Raji (cell line): ENCODE data around the gene CACNB2.

Experiments used
- POLR2A ChIP-seq: IDR thresholded peaks from 2 replicates; pipeline ENCODE4 v1.6.1; 2011; ENCODE audit warnings: low read depth, low read length, control low read depth; ENCODE audit not compliant: insufficient read depth

The CACNB2 gene

GRCh38 chr10:18140149-18140956, at the start of gene CACNB2:
CACNB2 (plus strand) TSS chr10:18140424.
- TF ChIP-seq POLR2A: no peak

DNA sequence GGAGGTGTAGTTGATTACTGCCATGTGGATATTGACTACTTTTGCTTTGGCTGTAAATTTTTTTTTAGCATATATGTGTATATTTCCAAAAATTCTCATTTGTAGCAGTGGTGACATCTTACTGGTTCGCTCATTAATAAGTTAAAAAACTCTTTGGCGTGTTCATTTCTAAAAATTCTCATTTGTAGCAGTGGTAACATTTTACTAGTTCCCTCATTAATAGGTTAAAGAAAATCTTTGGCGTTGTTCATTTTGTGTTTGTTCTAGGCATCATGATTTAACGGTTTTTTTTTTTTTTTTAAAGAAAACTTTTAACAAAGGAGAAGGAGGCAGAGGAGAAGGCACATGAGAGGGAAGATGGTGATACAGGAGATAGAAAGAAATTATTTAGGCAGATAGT, 45.9 kb upstream of the CACNB2 start:
- no peak for TF ChIP-seq POLR2A

DNA sequence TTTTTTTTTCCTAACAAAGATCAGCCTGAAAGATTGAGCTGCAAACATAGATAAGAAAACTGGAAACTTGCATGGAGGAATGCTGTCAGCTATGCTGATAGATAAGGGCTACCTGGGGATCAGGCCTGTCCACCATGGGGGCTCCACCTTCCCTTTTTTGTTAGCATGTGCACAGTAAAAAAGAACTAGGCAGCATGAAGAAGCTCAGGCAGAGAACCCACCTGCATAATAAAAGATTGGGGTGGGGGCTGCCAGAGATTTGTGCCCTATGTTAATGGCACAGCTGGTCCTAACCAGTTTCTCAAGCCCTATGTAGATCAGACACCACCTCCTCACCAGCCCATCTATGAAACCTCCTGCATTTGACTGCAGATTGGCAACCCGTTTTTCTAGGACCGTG, 45.4 kb upstream of the CACNB2 start:
- no peak for TF ChIP-seq POLR2A

DNA sequence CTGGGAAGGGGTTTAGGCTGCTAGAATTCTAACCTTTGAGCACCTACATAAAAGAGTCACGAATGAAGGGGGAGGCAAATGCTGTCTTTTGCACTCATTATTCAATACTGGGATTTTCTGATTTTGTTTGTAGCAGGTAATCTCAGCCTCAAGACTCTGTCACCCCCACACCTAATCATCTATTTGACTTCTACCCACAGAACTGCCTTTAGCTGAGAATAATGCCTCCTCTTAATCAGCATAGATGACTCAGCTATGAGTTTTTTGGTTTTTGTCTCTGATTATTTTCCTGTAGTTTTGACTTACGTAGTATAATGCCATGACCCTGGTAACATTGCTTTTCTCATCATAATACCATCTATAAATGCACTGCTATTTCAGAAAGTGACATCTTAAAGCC, 42.7 kb upstream of the CACNB2 start:
- TF ChIP-seq POLR2A: no peak

GRCh38 chr10:18098201-18098600, 42.0 kb upstream of the CACNB2 start:
- TF ChIP-seq POLR2A: no peak

GRCh38 chr10:18099415-18099814, 40.8 kb upstream of the CACNB2 start:
- TF ChIP-seq POLR2A: no peak

DNA sequence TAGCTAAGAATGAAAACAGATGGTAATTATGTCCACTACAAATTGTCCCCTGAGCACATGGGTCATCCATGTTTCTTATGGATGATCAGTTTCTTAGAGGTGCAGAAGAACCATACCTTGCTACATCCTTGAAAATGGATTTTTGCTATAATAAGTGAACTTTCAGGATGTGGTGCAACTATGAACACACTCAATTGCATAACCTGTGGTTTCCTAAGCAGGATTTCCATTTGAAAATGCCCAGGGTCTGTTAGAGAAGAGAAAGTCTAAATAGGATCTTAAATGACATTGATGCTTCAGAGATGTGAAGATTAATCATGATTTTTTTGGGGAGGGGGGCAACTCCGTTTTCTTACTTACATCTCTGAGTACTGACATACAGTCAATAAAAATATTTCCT, 39.6 kb upstream of the CACNB2 start:
- TF ChIP-seq POLR2A: no peak

DNA sequence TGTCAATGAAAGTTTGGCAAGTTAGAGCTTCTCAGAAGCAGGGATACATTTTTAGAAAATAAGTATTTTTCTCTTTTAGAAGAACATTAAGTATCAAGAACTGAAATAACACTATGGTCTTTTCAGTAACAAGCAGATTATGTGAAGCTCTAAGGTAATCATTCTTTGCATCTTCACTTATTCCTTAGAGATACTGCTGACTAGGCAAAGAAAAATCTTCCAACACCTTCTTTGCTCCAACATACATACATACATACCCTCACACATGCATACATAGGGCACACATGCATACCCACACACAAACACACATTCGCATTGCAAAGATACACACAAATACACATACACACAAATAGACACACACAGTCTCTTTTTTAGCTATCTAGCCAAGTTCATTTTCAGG, 37.8 kb upstream of the CACNB2 start:
- no peak for TF ChIP-seq POLR2A

GRCh38 chr10:18104223-18104872, 35.9 kb upstream of the CACNB2 start:
- TF ChIP-seq POLR2A: no peak

- no peak for TF ChIP-seq POLR2A
Measured at GRCh38 chr10:18109341-18109870, 30.8 kb upstream of the CACNB2 start.

DNA sequence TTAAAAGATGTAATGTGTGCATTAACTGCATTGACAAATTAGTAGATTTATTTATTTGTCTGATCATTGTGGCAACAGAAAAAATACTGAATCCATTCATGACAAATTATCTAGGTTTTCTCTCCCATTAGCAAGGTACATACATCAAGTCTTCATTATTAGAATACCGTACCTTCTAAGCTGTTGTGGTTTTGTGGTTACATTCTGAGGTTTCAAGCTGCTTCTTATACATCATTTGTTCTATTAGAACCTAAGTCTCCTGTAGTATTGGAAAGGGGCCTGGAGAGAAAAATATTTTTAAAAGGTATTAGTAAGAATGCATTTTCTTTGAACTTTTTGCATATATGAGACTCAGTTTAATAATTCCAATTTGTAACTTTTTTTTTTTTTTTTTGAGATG, 26.3 kb upstream of the CACNB2 start:
- no peak for TF ChIP-seq POLR2A

- TF ChIP-seq POLR2A: no peak
Measured at GRCh38 chr10:18117276-18117675, 22.9 kb upstream of the CACNB2 start.

DNA sequence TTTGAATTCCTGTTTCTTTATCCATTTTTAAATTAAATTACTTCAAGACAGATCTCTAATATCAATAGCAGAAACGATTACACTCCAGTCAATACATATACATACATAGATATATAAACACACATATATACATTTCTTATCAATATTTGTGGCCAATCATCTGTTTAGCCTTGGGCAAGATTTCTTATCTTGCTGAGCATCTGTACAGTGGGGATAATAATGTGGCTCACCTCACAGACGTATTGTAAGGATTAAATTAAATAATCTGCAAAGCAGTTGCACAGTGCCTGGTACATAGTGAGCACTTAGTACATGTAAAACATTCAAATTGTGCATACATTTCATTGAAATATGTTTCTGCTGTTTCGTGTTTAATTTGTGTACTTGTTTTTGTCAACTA, 17.5 kb upstream of the CACNB2 start:
- no peak for TF ChIP-seq POLR2A

DNA sequence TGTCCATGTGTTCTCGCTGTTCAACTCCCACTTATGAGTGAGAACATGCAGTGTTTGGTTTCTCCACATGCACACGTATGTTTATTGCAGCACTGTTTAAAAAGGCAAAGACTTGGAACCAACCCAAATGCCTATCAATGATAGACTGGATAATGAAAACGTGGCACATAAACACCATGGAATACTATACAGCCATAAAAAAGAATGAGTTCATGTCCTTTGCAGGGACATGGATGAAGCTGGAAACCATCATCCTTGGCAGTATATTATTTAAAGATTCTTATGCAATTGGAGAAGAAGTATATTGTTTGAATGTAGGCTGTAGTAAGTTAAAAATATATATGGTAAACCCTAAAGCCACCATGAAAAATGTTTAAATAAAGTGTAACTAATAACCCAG, 7.2 kb upstream of the CACNB2 start:
- TF ChIP-seq POLR2A: no peak

DNA sequence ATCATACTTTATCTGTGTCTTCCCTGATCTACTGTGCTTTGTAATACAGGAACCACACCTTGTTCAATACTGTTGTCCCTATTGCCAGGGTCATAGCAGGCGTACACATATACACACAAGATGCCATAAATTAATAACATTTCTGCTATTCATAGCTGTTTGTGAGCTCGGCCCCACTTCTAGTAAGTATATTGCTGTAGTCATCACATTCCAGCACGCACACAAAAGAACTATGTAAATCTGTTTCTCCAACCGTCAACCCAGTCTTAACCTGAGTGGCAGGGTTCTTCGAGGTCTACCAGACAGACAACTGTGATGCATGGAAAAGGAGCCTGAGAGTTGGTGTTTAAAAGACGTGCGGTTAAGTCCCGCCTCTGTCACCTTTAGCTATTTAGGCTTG, 5.7 kb upstream of the CACNB2 start:
- TF ChIP-seq POLR2A: no peak

DNA sequence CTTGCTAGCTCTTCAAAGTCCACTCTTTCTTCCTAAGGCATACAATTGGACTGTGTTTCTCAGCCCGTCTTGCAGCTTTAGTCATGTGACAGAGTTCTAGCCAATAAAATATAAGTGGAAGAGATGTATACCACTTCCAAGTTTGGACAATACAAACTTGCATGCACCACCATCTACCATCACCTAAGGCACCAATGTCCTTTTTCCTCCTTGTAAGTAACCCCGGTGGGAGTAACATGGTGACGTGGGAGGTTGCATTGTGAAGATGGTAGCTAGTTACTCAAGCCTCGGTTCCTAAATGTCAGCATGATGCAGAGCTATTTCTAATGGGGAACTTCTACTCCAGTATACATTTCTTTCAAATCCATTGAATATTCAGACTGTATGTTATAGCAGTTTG, 5.3 kb upstream of the CACNB2 start:
- TF ChIP-seq POLR2A: no peak
